ENCODE measurements around the gene CCR6.

CCR6 gene

DNA sequence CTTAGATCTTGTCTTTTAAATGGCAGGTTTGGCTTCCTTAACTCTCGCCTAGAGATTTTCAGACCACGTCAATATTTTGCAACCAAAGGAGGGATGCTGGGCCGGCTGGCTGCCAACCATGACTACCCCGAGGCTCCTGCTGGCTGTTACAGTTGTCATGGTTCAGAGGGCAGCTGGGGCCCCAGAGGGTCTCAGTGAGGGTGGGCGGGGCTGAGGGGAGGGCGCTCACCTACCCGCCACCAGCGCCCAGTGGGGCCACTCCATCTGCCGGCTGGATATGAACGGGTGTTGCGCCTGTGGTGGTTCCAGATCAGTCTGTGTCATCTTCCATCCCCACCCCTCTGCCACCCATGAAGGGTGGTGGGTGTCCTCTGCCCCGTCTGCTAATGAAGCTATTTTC lies 22.6 kb downstream of the CCR6 start:
- POLR2A ChIA-PET, result no interaction called here
- H3K4me3 ChIP-seq (ENCODE audit: low read depth, low read length), result no peak overlapping the region
- CTCF ChIA-PET, result no interaction called here
- TF ChIP-seq, protein P1, sequence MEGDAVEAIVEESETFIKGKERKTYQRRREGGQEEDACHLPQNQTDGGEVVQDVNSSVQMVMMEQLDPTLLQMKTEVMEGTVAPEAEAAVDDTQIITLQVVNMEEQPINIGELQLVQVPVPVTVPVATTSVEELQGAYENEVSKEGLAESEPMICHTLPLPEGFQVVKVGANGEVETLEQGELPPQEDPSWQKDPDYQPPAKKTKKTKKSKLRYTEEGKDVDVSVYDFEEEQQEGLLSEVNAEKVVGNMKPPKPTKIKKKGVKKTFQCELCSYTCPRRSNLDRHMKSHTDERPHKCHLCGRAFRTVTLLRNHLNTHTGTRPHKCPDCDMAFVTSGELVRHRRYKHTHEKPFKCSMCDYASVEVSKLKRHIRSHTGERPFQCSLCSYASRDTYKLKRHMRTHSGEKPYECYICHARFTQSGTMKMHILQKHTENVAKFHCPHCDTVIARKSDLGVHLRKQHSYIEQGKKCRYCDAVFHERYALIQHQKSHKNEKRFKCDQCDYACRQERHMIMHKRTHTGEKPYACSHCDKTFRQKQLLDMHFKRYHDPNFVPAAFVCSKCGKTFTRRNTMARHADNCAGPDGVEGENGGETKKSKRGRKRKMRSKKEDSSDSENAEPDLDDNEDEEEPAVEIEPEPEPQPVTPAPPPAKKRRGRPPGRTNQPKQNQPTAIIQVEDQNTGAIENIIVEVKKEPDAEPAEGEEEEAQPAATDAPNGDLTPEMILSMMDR (IDR thresholded peaks at IDR 0.05; ENCODE audit: insufficient read depth, low read length, missing control alignments), result no peak
- no peak for DNase-seq (ENCODE audit: low read depth, low spot score)

DNA sequence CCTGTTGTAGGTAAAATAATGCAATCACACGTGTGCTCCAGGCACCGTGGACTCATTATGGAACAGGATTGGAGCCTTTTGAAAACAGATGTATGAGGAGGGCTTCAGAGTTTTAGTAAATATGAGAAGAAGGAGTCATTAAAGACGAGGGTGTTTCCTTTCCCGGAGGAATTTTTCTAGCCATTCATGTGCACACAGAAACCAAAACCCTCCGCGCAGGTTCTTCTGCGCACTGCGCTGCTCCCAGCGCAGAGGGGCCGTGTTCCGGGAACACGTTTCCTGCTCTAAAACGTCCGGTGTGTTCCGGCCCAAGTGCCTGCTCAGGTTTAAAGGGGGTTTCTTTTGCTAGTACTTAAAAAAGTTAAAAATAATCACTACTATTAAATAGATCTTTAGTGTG lies 23.2 kb downstream of the CCR6 start:
- H3K4me3 ChIP-seq (ENCODE audit: low read depth, low read length), result no peak overlapping the region
- no peak for DNase-seq (ENCODE audit: low read depth, low spot score)
- ChIA-PET POLR2A (no interaction called here), CTCF (no interaction called here)
- TF ChIP-seq, protein P1 (IDR thresholded peaks at IDR 0.05; ENCODE audit: insufficient read depth, low read length, missing control alignments), result no peak

DNA sequence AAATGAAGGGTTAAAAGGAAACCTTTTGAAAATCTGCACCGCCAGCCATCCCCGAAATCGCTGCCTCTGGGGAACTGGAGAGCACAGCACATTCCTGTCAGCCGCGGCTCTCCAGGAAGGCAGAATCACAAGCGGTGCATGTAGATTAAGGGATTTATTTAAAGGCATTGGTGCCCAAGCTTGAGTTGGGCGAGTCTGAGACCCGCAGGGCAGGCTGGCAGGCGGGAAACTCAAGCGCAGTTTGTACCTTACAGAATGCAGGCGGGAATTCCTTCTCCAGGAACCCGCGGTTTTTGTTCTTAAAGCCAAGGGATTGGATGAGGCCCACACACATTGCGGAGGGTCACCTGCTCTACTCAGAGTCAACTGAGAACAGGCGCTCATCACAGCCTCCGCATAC lies 24.1 kb downstream of the CCR6 start:
- ChIA-PET CTCF (no interaction called here), POLR2A (no interaction called here)
- no peak for DNase-seq (ENCODE audit: low read depth, low spot score)
- TF ChIP-seq, protein P1 (IDR thresholded peaks at IDR 0.05; ENCODE audit: insufficient read depth, low read length, missing control alignments), result no peak
- H3K4me3 ChIP-seq (ENCODE audit: low read depth, low read length), result no peak overlapping the region

DNA sequence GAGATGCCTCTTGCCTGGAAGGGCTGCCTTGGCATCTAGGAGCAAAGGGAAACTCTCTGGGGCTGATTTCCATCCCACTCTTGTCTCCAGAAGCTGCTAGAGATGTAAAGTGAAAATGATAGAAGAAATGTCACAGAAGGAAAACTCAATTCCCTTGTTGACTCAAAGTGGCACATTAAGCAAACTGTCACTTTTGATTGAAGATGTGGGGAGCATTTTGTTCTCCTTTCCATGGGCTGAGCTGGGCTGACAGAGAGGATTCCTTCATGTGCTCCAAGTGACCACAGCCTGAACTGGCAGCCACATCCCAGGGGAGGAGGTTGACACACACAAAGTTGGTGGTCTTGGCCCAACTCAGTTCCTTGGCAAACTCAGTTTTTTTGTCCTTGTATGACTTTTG lies 25.1 kb downstream of the CCR6 start:
- TF ChIP-seq, protein P1 (IDR thresholded peaks at IDR 0.05; ENCODE audit: insufficient read depth, low read length, missing control alignments), result no peak
- ChIA-PET CTCF (no interaction called here), POLR2A (no interaction called here)
- no peak overlapping the region for H3K4me3 ChIP-seq (ENCODE audit: low read depth, low read length)
- no peak for DNase-seq (ENCODE audit: low read depth, low spot score)

DNA sequence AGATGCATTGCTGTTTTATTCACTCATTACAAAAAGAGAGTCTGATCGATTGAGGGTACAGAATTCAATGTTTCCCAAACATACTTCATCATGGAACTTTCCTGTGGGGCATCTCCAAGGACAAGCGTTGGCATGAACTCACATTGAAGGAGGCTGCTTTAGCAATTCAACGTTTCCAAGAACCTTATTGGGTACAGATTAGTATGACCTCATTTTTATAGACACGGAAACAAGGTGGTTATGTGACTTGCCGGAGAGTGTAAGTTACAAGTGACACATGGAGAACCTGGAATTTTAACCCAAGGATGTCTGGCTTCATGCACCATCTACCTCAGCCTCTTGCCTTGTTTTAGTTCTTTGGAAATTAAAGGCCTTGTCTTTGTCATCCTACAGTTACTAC lies 26.1 kb downstream of the CCR6 start:
- POLR2A ChIA-PET, result no interaction called here
- no peak overlapping the region for H3K4me3 ChIP-seq (ENCODE audit: low read depth, low read length)
- TF ChIP-seq, protein P1 (IDR thresholded peaks at IDR 0.05; ENCODE audit: insufficient read depth, low read length, missing control alignments), result no peak
- CTCF ChIA-PET, result no interaction called here
- DNase-seq (ENCODE audit: low read depth, low spot score), result no peak

DNA sequence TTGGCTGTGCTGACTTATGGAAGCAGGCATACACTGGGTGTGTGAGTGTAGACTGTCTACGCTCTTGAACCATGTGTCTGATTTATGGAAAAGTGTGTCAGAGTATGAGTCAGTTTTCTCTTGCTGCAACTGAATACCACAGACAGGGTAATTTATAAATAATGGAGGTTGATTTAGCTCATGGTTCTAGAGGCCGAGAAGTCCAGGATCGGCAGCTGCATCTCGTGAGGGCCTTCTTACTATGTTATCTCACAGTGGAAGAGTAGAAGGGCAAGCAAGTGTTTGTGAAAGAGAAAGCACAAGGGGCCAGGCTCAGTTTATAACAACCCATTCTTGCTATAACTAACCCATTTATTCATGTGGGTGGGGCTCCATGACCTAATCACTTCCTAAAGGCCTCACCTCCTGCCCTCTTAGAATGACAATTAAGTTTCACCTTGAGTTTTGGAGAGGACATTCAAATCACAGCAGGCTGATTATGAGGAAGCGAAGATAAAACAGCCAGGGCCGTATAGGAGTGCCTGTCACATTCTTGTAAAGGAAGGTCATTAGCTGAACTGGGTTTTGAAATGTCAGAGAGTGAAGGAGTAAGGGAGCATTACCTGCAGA lies 28.1 kb downstream of the CCR6 start:
- ChIA-PET POLR2A (no interaction called here), CTCF (no interaction called here)
- TF ChIP-seq, protein P1 (IDR thresholded peaks at IDR 0.05; ENCODE audit: insufficient read depth, low read length, missing control alignments), result no peak
- DNase-seq (ENCODE audit: low read depth, low spot score), result no peak
- no peak overlapping the region for H3K4me3 ChIP-seq (ENCODE audit: low read depth, low read length)
